SKM-1 treated with dmso at 0.1 percent for 144 hours (cell line): ENCODE measurements around the gene CSTB.

Experiments
- DNase-seq: peaks from one replicate; lab custom pipeline; 2025; ENCODE audit not compliant: unreplicated experiment; lab: John Stamatoyannopoulos, UW

CSTB gene

DNA sequence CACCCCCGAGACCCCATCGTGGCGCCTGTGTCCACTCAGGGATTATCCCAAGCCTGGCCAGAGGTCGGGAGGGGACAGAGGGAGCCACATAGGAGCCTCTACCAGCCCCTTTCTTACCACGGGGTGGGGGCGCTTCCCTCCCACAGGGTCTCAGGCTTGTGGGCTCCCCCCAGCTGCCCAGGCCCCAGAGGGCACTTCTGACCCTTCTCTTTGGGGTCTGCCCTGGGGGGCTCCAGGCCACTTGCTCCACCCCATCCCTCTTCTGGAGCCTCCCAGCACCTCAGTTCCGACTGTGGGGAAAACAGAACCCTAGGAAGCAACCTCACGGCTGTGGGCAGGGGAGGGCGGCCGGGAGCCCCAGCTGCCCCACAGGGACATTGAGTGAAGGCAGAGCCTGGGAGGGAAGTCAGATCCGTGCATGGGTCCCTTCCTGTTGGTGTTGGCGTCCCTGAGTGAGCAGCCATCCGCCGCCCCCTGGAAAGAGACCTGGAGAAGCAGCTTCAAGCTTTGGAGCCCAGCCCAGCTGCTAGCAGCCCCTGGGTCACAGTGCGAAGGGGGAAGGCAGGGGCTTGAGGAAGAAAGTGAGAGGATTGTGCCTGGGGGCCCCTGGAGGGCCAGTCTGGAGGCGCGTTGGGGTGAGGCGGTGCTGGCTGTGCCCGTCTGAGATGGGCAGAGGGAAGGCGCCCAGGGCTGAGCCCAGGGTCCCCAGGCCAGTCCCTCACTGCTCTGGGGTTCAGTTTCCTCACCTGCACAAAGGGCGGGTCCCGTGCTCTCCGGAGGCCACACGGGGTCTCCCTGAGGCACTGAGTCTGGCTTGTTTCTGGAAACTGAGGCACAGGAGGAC lies 35.4 kb upstream of the CSTB start:
- DNase-seq: no peak

DNA sequence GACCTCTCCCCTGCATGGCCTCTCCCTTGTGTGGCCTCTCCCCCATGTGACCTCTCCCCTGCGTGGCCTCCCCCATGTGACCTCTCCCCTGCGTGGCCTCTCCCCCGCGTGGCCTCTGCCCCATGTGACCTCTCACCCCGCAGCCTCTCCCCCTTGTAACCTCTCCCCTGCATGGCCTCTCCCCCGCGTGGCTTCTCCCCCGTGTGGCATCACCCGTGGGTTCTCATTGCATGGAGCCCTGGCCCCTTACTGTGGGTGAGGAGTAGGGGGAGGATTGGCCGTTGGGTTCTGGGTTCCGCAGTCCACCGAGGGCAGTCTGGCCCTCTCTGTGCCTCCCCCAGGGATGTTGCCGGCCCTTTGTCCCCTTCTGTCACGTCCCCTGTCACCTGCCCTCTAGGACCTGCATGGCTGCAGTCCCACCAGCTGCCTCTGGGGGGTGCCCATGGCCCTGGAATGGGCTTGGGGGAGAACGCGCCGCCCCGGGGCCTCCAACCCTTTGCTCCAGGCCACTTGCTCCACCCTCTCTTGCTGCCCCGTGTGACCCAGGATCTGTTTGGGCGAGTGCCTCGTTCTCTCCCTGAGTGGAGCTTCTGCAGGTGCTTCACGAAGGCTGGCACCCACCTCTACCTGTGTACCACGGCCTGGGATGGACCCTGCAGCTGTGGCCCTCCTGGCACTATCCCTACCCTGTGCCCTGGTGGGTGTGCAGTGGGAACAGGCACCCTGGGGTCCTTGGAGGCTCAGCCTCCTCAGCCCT lies 34.6 kb upstream of the CSTB start:
- DNase-seq: peak; percentile 74

DNA sequence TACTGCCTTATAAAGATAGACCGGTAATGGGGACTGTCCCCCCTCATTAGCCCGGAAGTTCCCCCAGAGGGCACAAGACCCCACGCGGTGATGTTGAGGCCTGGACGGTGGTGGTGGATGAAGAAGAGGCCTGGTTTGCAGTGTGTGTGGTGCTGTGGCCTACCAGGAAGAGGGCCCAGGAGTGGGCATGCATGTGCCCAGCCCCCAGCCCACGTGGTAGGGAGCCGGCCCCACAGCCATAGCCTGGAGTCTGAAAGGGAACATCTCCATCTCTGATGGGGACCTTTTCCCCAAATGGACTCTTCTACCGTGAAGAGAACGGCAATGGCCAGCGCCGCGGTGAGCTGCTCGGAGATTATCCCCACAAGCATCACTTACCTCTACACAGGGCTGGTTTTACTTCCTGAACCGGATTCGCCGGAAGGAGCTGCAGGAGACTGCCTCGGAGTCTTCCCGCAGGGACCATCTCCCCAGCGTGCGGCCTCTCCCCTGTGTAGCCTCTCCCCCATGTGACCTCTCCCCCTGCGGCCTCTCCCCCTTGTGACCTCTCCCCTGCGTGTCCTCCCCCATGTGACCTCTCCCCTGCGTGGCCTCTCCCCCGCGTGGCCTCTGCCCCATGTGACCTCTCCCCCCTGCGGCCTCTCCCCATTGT lies 33.9 kb upstream of the CSTB start:
- no peak for DNase-seq

DNA sequence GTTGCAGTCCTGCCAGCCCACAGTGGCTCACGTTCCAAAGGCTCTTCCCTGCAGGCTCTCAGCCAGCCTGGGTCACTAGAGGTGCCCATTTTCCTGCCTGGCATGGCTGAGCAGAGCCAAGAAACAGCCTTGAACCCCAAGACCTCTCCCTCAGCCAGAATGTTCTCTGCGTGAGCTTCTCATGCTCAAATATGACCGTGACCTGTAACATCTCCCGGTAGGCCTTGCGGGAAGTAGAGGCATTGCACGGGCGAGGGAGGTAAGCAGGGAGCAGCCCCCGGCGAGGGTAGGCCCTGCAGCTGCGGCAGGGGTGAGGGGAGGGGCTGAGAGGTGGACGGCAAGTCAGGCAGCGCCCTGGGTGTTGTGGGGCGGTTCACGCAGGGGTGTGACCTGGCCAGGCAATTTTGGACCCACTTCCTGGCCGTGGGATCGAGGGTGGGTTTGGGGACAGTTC lies 33.3 kb upstream of the CSTB start:
- no peak for DNase-seq

DNA sequence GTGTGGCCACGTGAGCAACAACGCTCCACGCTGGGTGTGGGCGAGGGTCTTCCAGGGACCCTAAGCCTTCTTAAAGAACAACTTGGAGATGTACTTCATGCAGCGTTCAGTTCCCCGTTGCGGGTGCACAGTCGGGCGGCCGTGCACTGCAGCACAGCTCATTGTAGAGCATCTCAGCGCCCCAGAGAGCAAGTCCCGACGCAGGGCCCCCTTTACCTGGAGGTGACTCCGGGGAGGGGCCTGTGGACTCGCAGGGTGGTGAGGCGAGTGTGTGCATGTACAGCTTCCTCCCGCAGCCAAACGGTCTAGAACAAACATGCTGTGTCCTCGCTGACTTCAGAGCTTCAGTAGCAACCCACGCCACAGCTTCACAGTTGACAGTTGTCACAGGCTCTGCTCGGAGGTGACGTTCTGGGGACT lies 32.7 kb upstream of the CSTB start:
- no peak for DNase-seq

DNA sequence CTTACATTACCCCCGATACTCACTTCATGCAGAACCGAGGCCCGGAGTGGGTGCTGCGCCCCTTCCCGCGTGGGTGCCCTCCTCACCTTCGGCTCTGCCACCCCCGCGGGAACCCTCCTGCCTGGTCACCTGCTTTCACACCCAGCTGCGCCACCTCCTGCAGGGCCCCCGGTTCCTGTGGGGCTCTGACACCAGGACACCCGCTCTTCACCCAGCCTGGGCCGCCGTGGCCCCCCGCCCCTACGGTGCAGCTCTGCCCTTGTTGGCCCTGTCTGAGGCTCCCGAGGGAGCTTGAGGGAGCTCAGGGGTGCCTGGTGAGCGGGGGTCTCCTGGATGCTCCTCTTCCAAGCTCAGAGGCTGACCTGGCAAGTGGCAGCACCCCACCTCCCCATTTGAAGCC lies 32.3 kb upstream of the CSTB start:
- DNase-seq: no peak

DNA sequence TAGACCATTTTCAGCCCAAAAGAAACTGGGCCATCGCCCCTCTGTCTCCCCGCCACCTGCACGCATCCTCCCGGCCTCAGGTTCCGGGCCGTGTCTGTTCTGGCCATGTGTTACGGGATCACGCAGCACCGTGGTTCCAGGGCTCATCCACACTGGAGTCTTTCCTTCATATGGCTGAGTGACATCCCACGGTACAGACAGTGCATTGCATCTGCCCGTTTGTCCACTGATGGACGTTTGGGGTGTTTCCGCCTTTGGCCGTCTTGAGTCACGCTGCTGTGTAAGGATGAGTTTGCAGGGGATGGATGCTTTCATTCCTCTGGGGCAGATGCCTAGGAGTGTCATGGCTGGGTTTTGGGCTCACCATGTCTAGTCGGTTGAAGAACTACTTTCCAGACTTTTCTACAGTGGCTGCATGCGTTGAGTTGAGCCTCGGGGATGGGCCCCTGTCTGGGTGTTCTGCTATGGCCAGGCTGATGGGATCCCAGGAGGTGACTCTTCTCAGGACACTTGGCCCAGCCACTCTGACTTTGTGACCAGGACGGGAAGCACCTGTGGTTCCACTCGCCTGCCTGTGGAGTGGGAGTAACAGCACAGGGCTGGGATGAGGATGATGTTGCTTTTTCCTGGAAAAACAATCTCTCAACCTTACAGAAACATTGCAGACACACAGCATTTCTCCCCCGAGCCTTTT lies 30.1 kb upstream of the CSTB start:
- no peak for DNase-seq

DNA sequence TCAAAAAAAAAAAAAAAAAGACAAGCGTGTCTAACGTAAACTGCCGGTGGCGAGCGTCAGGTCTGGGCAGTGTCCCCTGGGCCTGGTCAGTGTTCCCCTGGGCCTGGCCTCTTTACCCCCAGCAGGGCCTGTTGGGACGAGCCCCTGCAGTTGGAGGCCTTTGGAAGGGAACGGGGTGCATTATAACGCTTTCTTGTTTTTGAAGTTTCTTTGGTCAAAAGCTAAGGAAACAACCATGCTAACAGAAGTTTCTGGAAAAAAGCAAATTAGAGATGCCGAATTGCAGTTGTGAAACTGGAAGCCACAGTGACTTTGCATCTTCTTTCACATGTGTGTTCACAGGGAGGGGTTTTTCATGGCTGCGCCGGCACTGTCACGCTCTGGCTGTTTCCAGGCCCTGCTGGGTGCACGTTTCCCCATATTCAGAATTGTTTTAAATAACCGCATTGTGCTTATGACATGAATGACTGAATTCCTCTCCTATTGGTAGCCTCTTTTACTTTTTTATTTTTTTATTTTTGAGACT lies 29.2 kb upstream of the CSTB start:
- no peak for DNase-seq

DNA sequence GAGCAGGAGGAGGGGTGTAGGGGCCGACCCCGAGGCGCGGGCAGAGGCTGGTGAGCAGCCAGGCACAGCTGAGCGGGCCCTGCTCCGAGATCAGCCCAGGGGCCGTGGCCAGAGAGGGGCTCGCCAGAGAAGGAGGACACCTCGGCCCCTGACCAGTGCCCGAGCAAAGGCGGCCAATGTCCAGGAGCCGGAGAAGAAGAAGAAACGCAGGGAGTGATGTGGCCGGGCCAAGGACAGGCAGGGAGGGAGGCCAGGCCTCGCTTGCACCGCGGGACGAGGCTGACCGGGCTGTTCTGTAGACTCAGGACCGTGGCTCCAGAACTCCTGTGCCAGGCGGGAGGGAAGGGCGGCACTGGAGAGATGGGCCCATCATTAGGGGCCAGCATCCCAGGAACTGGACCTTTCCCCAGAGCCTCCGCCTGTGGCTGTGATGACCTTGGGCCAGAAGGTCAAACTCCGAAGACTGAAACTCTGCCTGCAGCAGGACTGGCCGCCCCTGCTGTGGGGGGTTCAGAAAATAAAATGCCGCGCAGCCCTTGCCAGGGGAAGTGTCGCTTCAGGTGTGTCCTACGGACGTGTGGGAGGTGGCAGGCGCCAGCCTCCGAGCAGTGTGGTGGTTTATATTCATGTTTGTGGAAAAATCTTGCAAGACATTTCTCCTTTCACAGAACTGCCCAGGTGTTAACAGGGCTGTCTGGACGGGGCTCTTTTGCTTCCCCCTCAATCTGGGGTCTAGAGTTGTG lies 27.6 kb upstream of the CSTB start:
- DNase-seq: no peak

DNA sequence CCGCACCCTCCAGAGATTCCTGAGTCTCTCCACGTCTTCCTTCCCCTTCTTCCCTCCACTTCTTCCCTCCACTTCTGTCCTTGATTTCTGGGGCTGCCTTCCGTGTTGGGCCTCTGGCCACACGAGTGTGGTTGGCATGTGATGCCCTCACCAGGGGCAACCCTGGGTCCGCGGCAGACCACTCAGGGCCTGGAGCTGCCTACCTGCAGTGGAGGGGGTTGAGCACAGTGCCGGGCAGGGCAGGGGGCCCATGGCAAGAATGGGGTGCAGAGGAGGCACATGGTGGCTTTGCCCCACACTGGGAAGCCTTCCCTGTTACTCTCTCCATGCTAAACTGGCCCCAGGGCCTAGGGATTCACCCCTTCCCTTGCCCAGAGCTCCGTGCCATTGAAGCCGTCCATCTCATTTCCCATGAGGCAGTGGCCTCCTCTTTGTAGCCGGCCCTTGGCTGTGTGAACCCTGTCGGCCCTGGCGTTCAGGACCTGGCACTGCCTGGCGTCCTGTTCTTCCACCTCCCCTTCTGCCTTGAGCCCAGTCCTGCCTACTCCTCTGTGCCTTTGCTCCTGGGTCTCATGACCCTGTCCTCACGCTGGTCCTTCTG lies 26.7 kb upstream of the CSTB start:
- no peak for DNase-seq

DNA sequence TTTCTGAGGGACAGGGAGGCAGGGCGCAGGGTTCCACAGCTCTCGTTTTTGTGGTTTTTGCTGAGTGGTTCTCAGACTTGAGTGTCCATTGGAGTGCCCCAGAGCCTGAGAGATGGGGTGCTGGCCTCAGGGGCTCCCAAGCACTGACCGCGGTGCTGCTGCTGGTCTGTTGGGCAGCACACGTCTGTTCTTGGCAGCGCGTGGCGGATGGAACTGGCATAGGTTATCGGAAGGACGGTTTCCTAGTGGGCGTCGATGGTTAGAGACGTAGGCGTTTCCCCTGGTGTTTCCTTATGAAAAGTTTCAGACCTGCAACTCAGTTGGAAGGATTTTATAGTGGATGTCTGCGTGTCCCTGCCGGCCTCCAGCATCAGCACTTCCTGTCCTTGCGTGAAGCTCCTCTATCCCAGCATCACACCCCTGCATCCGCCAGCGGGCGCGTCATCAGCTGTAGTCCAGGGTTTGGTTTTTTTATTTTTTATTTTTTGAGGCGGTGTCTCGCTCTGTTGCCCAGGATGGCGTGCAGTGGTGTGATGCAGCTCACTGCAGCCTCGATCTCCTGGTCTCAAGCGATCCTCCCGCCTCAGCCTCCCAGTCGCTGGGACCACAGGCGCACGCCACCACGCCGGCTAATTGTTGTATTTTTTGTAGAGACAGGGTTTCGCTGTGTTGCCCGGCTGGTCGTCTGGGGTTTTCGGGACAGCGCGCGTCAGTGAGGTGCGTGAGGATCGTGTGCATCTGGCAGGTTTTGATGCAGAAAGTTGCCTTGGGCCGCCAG lies 25.1 kb upstream of the CSTB start:
- DNase-seq: no peak

DNA sequence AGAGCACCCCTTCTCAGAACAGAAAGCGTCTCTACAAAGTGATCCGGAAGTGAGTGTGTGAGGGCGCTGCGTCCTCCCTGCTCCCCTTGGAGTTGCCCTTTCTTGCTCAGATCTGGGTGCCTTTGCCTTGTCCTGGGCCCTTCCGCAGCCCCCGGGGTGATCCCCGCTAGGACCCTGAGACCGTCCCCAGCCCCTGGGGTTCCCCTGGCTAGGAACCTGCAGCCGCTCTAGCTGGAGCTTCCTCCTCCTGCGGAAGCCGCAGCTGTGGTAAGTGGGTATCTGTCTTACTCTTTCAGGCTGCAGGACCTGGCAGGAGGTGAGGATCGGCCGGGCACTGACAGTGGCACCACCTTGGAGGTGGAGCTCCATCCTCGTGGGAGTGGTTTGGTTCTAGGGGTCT lies 24.5 kb upstream of the CSTB start:
- DNase-seq: no peak

DNA sequence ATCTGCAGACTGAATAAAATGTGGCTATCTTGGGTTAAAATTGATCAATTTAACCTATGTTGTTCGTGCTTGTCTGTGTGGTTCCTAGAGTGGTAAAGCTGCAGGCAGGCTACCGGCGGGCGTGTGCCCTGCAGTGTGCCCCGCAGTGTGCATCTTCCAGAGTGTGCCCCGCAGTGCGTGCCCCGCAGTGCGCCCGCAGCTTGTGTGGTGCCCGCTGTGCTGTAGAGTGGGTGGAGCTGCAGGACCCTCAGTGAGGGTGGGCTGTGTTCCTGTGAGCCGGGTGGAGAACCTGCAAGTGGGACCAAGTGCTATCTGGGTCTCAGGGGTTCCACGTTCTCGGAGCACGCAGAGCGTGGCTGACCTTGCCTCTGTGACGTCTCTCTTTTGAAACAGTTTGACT lies 24.0 kb upstream of the CSTB start:
- no peak for DNase-seq

DNA sequence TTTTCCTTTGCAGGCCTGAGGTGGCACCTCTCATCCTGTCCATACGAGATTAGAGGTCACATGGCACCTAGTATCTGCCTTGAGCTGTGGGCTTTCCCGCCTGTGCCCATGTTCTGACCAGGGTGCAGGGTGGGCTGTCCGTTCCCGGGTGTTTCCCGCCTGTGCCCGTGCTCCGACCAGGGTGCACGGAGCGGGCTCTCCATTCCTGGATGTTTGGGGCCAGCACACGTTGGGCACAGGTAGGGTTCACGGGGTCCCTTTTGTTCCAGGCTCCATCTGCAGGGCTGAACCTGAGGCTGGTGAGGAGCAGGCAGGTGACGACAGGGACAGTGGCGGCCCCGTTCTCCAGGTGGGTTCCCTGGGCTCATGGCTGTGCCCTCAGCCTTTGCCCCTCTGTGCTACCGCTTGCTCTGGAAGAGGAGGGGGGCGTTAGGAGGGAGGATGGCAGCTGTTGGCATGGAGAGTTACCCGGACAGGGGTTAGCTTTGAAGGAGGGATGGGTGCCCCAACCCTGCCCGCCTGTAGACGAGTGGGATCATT lies 23.3 kb upstream of the CSTB start:
- no peak for DNase-seq

DNA sequence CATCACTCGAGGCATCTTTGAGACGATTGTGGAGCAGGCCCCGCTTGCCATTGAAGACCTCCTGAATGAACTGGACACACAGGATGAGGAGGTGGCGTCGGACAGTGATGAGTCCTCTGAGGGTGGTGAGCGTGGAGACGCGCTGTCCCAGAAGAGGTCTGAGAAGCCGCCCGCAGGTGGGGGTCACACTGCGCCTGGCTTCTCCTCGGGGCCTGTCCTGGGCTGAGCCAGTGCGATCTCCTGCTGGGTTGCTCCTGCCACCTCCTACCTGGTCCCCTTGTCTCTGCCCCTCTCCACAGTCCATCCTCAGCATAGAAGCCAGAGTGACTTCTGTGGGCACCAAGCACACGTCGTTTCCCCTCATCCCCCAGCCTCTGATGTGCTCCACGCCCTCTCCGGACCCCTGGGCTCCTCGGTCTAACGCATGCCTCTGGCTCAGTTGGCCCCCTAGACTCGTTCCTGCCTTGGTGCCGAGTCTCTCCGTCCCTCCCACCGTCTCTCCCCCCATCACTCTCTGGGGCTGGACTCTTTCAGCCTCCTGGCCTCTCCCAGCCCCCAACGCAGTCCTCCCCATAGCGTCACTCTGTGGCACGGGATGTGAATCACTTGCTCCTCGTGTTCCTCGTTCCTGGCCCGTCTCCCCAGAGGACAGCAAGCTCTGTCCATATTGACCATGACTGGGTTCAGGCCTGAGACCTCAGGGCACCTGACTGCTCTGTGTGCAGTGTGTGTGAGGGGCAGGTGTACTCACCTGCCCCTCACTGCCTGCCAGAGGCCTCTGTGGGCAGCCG lies 22.0 kb upstream of the CSTB start:
- no peak for DNase-seq

DNA sequence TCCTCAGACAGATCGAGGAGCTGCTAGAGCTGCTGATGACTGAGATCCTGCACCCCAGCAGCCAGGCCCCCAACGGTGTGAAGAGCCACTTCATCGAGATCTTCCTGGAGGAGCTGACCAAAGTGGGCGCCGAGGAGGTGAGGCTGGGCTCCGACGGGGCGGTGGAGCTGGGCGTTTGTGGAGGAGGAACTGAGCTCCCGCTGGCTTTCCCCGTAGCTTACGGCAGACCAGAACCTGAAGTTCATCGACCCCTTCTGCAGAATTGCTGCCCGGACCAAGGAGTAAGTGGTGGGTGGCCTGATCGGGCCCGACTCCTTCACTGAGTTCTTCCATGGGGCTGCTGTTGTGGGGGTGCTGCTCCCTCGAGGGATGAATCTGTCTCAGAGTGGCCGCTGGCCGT lies 21.3 kb upstream of the CSTB start:
- DNase-seq: no peak

DNA sequence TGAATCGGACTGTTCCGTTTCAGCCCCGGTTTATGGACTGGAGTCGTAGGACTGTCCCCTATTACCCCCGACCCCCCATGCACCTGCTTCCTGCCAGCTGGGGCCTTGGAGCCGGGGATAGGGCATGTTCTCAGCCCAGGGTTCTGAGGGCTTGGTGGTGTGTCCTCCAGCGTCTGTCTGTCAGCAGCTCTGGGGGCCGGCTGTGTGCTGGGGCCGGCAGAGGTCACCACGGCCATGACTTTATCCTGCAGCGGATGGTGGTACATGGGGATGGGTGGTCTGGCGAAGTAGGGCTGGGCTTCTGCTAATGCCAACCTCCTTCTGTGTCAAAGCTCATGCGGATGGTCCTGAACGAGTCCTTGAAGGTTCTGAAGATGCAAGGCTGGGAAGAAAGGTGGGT lies 18.7 kb upstream of the CSTB start:
- no peak for DNase-seq

DNA sequence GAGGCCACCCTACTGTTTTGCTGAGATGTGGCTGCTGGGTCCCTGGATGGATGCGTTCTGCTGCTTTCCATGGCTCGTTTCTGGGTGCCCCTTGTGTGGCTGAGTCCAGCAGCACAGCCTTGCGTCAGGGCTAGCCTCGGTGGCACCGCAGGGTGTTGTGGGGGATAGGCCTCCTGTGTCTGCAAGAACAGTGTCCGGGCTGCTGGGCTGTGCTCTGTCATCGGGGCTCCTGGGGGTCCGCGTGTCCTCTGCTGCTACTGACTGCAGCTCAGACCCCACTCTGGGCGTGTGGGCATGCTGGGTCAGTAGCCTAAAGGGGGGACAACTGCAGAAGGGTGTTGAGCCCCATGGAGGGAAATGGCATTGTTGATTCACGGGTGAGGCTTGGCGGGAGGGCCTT lies 18.2 kb upstream of the CSTB start:
- no peak for DNase-seq
